ENCODE data around the gene FAM151A.
A peak's percentile ranks its signal among the peaks of the same experiment; 100 is the strongest.

The FAM151A gene

GRCh38 chr1:54623216-54624007 is at the start of gene FAM151A:
FAM151A (minus strand) TSS chr1:54623525; CDS start chr1:54623395, 130 bp downstream.
- DNase-seq (ENCODE audit: low spot score) = no peak

- DNase-seq (ENCODE audit: low spot score) = peak; percentile 78
These were observed 48.8 kb upstream of the FAM151A start for GRCh38 chr1:54671985-54672608.

- no peak for DNase-seq (ENCODE audit: low spot score)
These were observed 45.2 kb upstream of the FAM151A start for GRCh38 chr1:54668567-54668966.

- DNase-seq (ENCODE audit: low spot score) = no peak
These were observed 44.5 kb upstream of the FAM151A start for GRCh38 chr1:54667797-54668196.

DNA sequence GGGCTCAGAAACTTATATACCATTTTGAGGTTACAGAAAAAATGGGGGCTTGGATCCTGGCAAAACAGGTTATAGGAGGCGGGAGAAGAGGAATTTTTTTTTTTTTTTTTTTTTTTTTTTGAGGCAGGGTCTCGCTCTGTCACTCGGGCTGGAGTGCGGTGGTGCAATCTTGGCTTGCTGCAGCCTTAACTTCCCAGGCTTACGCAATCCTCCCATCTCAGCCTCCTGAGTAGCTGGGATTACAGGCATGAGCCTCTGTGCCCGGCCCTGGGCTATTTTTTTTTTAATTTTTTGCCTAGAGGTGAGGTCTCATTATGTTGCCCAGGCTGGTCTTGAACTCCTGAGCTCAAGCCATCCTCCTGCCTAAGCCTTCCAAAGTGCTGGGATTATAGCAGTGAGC is 43.0 kb upstream of the FAM151A start:
- no peak for DNase-seq (ENCODE audit: low spot score)

GRCh38 chr1:54665852-54666251 is 42.5 kb upstream of the FAM151A start:
- no peak for DNase-seq (ENCODE audit: low spot score)

DNA sequence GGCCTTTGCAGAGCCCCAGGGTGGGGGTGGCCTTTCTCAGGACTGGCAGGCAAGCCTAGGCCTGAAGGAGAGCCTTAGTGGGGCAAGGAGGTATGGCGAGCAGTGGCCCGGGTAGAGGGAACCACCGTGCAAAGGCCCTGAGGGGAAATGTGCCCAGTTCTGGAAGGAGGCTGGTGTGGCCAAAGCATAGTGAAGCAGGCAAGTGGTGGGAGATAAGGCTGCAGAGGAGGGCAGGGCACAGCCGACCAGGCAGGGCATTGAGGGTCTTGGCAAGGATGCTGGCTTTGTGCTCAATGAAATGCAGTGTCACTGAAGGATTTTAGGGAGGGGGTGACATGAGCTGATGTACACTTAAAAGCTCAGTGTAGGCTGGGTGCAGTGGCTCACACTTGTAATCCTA is 41.0 kb upstream of the FAM151A start:
- DNase-seq (ENCODE audit: low spot score) = no peak

DNA sequence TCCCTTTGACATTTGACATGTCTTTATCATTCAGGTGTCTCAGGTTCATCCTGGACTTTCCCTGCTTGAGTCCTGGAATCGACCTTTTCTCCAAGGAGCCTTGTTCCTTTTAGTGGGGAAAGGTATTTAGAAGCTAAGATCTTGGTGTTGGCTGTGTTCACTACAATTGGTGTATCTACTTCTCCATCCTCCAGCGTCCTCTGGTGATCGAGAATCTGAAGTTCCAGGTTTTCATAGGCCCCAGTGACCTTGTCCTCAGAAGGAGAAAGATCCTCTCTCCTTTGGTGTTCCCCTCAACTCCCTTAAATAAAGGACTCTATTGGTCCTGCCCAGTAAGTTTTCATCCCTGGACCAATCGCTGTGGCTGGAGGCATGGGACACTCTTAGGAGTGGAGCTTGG is 40.4 kb upstream of the FAM151A start:
- DNase-seq (ENCODE audit: low spot score) = no peak

- DNase-seq (ENCODE audit: low spot score) = no peak
These were observed 35.0 kb upstream of the FAM151A start for GRCh38 chr1:54658164-54658913.

GRCh38 chr1:54653036-54653435 is 29.7 kb upstream of the FAM151A start:
- DNase-seq (ENCODE audit: low spot score) = no peak

- no peak for DNase-seq (ENCODE audit: low spot score)
These were observed 28.8 kb upstream of the FAM151A start for GRCh38 chr1:54652168-54652567.

DNA sequence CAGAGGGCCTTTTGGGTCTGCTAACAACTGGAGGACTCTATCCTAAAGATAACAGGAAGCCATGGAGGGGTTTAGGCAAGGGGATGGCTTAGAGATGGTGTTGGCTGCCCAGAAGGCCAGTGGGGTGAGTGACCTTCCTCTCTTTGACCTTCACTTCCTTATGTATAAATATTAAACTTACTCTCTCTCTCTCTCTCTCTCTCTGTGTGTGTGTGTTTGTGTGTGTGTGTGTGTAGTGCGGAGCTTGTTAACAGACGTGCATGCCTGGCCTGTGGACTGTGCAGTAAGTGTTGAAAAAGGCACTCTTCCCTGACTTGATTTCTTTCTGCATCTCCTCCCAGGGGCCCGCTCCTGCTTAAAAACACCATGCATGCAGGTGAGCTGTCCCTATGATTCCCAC is 28.3 kb upstream of the FAM151A start:
- no peak for DNase-seq (ENCODE audit: low spot score)

GRCh38 chr1:54650417-54650816 is 27.1 kb upstream of the FAM151A start:
- DNase-seq (ENCODE audit: low spot score) = no peak

DNA sequence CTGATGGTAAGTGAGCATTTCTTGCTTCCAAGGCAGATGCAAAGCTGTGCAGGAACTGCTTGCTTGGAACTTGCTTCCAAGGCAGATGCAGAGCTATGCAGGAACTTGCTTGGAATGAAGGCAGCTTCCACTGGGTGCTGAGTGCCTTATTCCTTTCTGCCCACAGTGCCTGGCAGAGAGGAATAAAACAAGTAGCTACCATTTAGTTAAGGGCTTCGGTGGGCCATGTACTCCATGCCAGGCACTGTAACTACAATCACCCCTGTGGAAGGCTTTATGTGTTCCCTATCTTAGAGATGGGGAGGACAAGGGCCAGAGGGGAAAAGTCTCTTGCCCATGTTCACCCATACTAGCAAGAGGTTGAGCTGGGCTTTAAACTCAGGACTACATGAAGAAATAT is 26.6 kb upstream of the FAM151A start:
- no peak for DNase-seq (ENCODE audit: low spot score)

DNA sequence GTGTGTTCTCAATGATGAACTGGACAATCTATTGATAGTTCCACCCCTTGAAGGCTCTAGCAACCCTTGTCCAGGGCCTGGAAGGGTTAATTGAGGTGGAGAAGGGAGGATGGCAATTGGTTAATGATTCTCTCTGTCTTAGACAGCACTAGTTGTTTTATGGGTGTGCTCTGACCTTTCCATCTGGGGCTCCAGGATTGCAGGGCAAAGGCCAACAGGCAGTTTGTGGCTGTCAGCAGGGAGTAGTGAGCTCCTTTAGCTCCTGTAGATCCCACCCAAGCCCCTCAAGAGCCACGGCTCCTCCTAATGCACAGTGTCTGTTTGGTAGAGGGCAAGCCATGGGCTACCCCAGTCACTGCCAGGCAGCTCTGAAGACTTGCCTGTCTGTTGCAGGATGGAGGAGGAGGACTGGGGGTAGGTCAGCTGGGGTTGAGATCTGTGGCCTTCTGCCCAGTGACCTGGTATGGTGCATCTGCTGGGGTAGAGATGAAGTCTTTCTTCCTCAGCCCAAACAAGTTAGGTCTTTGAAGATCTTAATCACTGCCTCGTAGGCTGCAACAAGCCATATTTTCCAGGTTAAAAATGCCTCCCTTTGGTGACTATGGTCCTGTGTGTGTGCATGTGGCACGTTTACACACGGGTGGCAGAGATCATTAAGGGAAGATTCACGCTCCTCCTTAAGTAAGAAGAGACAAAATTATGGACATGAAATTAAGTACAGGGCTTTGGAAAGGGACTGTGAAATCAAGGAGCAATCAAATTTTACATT is 26.0 kb upstream of the FAM151A start:
- no peak for DNase-seq (ENCODE audit: low spot score)

DNA sequence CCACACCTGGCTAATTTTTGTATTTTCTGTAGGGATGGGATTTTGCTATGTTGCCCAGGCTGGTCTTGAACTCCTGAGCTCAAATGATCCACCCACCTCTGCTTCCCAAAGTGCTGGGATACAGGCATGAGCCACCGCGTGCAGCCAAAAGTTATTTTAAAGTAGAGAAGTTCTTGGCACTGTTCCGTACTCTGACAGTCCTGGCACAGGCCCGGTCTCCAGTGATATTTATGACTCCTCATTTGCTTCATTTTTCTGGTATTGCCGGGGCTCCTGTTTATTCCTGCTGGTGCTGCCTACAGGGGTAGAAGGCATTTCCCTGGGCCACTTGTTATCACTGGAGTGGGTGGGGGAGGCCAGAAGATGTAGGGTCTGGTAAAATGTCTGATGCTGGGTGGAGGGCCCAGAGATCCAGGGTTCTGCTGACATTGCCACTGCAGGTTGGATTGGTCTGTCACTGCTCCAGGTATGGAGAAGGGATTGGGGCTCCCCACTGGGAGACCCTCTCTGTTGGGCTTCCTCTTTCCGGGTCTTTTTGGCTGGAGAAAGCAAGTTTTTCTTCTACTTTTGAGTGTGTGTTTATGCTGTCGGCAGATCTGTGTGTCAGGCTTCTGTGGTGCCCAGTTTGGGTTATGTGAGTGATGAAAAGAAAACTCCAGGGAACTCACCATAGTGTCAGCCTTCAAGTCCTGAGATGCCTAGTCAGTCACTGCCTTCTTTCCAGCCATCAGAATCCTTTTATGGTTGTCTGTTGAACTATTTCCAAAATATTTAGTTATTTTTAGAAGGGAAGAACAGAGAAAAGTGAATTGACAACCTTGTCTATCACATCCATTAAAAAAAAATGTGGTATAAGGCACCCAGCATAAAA is 22.7 kb upstream of the FAM151A start:
- DNase-seq (ENCODE audit: low spot score) = no peak

DNA sequence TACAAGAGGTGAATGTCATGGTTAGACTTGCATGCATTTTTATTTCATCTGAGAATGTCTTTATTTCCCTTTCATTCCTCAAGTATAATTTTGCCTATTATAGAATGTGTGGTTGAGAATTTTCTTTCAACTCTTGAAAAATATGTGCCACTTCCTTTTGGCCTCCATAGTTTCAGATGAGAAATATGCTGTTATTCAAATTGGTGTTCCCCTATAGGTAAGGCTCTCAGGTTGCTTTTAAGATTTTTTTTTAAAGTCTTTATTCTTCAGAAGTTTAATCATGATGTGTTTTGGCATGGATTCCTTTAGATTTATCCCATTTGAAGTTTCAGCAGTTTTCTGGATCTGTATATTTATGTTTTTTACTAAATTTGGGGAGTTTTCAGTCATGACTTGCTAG is 20.4 kb upstream of the FAM151A start:
- DNase-seq (ENCODE audit: low spot score) = no peak

DNA sequence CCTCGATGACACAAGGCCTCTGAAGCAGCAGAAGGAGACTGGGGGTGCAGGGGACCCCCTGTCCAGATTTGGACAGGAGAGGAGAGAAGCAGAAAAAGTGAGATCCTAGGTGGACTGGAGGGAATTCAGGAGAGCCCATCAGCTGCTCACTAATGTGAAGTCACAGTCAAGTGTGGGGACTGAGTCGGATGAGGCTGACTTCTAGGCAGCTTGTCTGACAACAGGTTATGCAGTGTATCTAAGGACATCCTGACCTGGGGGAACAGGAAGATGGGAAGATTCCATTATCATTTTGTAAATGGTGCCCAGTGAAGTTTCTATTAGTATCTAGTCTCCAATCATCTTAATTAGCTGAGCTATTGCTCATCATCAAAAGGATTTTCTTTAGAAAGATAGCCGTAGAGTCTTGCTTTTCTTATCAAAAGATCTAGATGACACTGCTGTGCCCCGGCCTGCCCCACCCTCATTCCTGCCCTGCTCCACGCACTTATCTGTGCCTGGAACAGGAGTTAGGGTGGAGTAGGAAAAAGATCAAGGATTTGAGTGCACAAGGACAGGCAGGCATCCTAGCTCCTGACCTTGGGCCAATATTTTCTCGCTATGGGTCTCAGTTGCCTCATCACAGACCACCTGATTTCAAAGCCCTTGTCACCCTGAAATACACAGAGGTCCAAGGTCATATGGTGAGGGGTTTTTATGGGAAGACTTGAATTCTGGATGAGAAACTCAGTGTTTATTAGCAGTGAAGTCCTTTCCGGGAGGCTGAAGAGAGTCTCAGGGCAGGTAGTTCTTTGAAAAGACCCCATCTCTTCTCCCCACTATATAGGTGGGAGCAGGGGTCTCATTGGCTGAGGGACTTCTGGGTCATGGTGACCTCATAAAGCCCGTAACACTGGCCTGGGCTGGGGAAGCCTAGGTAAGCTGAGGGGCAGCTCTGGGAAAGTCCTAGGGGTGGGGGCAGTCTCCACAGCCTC is 17.8 kb upstream of the FAM151A start, which contains the start of gene MROH7:
Gene MROH7 (plus strand): TSS at position 924 of the 974 bp plus-strand sequence. CDS start 11,141 bp downstream, outside the sequence.
- no peak for DNase-seq (ENCODE audit: low spot score)

- no peak for DNase-seq (ENCODE audit: low spot score)
These were observed 17.0 kb upstream of the FAM151A start for GRCh38 chr1:54640361-54640760.
